Sigmoid colon (tissue), 7 donors: ENCODE results near the gene FKBP14. TPM values are rescaled to one million over a fixed set of nuclear protein-coding genes. Genes with fewer than 3 reads are reported as not detected.

ENCODE experiments used
- DNase-seq: peaks from one replicate; pipeline ENCODE4 v3.0.0-alpha.2; 2019
- H3K27ac ChIP-seq, 4 donors: fragments of 200-600 bp; sonication (generic); one replicate each; pipeline ENCODE4 v1.5.1; 2016 to 2019; ENCODE audit warnings: mild to moderate bottlenecking in 1 of 4
- H3K27me3 ChIP-seq, 3 donors: fragments of 200-600 bp; sonication (generic); one replicate each; pipeline ENCODE4 v1.5.1; 2019; ENCODE audit warnings: mild to moderate bottlenecking in 1 of 3
- H3K36me3 ChIP-seq, 4 donors: fragments of 200-600 bp; sonication (generic); one replicate each; pipeline ENCODE4 v1.5.1; 2016 to 2019
- H3K4me1 ChIP-seq, 4 donors: fragments of 200-600 bp; sonication (generic); one replicate each; pipeline ENCODE4 v1.5.1; 2017 to 2019
- H3K4me3 ChIP-seq, 4 donors: fragments of 200-600 bp; sonication (generic); one replicate each; pipeline ENCODE4 v1.5.1; 2017 to 2019; ENCODE audit warnings: mild to moderate bottlenecking in 2 of 4, moderate library complexity in 1 of 4
- H3K9me3 ChIP-seq, 4 donors: fragments of 200-600 bp in 3 of 4; sonication (generic) in 3 of 4; one replicate each; pipeline versions ENCODE4 v1.5.1 to v1.6.1; 2013 to 2019
- EP300 ChIP-seq, 4 donors: sonication (generic); formaldehyde crosslinking; IDR thresholded peaks; one replicate each; pipeline ENCODE4 v1.6.1; 2017; ENCODE audit warnings: antibody characterized with exemption in 4 of 4
- POLR2A ChIP-seq, 2 donors: fragments of 450-650 bp; IDR thresholded peaks; one replicate each; pipeline ENCODE4 v1.6.1; 2016; ENCODE audit warnings: antibody characterized with exemption in 2 of 2, mild to moderate bottlenecking in 2 of 2, moderate library complexity in 2 of 2
- POLR2AphosphoS5 ChIP-seq, 4 donors: sonication (generic); formaldehyde crosslinking; IDR thresholded peaks; one replicate each; pipeline ENCODE4 v1.6.1; 2017; ENCODE audit warnings: antibody characterized with exemption in 4 of 4
- WGBS, 2 donors: extraction: QIAGEN DNeasy Blood & Tissue Kit; methylation state at CpG; one replicate each; pipeline ENCODE4 v1.1.7; 2013; 5-methylcytosine and 5-hydroxymethylcytosine counted together
- intact Hi-C: fragments of 100-400 bp; cut with DNase I; formaldehyde crosslinking; loops from one replicate; pipeline ENCODE4 v1.15.1; 2023
- polyA plus RNA-seq, 3 donors: library from polyadenylated mRNA; stranded (reverse); fragments of 200-250 nt; gene quantifications; one replicate each; pipeline ENCODE4 v1.2.3, GENCODE V29; 2013
- total RNA-seq, 4 donors: library from RNA; depleted of rRNA; stranded (reverse); fragments of >200 nt; gene quantifications; one replicate each; pipeline ENCODE4 v1.1.0, GENCODE V29; 2016
- TF ChIP-seq, protein P1 (sequence below), 4 experiments: fragments of 450-650 bp in 3 of 4; fragments of 200-600 bp in 1 of 4; IDR thresholded peaks; one replicate each; pipeline ENCODE4 v1.5.1; 2016 to 2019; ENCODE audit warnings: antibody characterized with exemption in 4 of 4, mild to moderate bottlenecking in 3 of 4, moderate library complexity in 2 of 4
- donor health status: healthy with polysubstance abuse.
- donor health status: Bipolar disorder and iron deficiency.
- donor health status: healthy.

FKBP14 gene
- total and polyA plus RNA-seq, 7 donors: 1.8 to 11.4 (median 6.3) TPM

DNA sequence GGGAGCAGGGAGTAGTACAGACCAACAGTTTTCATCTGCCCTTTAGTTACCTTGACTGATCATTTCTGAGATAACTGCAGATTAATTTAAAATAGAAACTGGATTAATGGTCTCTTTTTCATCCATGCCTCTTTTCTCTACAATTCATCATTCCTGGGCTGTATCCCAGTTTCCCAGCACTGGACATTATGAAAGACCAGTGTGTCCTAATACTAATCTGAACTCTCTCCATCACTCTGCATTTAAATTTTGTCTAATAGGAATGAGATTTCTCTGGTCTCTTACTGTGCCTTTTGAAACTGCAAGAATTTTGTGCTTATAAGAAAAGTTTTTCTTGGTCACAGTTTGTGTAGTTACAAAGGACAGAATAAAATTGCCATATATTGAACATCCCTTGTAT is 14.4 kb upstream of the FKBP14 start:
- peaks cover 0 to 19% (median 0%) of the 10 kb centered on the region in 4 donors for H3K4me1 ChIP-seq
- H3K27ac ChIP-seq: peak overlapping the region in 1 of 4 donors; percentile 1
- no peaks in the 10 kb centered on the region for H3K9me3 ChIP-seq
- intact Hi-C loops: no loop called here
- no peak overlapping the region for H3K4me3 ChIP-seq
- no peaks in the 10 kb centered on the region for H3K27me3 ChIP-seq
- TF ChIP-seq EP300 (IDR thresholded peaks at IDR 0.05) (no peak), POLR2A (IDR thresholded peaks at IDR 0.05) (no peak), POLR2AphosphoS5 (IDR thresholded peaks at IDR 0.05) (no peak)
- TF ChIP-seq, protein P1, sequence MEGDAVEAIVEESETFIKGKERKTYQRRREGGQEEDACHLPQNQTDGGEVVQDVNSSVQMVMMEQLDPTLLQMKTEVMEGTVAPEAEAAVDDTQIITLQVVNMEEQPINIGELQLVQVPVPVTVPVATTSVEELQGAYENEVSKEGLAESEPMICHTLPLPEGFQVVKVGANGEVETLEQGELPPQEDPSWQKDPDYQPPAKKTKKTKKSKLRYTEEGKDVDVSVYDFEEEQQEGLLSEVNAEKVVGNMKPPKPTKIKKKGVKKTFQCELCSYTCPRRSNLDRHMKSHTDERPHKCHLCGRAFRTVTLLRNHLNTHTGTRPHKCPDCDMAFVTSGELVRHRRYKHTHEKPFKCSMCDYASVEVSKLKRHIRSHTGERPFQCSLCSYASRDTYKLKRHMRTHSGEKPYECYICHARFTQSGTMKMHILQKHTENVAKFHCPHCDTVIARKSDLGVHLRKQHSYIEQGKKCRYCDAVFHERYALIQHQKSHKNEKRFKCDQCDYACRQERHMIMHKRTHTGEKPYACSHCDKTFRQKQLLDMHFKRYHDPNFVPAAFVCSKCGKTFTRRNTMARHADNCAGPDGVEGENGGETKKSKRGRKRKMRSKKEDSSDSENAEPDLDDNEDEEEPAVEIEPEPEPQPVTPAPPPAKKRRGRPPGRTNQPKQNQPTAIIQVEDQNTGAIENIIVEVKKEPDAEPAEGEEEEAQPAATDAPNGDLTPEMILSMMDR (IDR thresholded peaks at IDR 0.05): no peak
- H3K36me3 ChIP-seq: peaks cover 0 to 8% (median 3%) of the 10 kb centered on the region in 4 donors
- no peak for DNase-seq

DNA sequence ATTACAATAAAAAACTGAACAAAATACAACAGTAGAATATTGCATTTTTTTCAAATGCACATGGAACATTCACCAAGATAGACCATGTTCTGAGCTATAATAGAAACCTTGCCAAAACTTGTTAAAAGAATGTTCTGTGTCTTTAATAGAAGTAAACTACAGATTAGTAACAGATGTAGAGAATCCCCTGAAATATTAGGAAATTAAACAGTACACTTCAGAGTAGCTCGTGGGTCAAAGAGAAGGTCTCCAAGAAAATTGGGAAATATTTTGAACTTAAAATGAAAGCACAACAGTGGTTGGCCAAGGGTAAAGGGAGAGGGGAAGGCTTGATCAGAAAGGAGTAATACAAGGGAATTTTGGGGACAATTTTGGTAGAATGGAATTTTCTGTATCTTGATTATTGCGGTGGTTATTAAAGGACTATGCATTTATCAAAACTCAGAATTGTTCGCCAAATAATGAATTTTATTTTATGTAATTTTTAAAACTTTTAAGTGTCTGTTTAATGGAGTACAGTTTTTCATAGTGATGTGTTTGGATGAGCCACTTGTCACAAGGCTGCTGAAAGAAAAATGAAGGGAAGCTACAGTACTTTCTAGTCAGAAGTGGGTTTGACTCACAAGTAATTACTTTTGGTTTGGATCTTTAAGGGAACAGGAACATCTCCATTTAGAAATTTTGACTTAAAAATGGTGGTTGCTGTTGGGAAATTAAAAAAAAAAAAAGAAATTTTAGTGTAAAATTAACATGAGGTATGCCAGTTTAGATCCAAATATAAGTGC is 11.9 kb upstream of the FKBP14 start:
- Histone ChIP-seq H3K36me3 (no peaks in the 10 kb centered on the region), H3K4me3 (no peak overlapping the region), H3K9me3 (no peaks in the 10 kb centered on the region), H3K27me3 (no peaks in the 10 kb centered on the region), H3K27ac (peak overlapping the region in 2 of 4 donors; percentile 8 to 21), H3K4me1 (peaks cover 0 to 19% (median 0%) of the 10 kb centered on the region in 4 donors)
- 84 to 91% methylated on average over 3 of the region's 3 CpGs for whole genome bisulfite sequencing, 2 donors
- peak in 2 of 4 donors; percentile 34 for TF ChIP-seq POLR2AphosphoS5 (IDR thresholded peaks at IDR 0.05)
- no peak for TF ChIP-seq EP300 (IDR thresholded peaks at IDR 0.05)
- DNase-seq: no peak
- intact Hi-C loops: no loop called here

DNA sequence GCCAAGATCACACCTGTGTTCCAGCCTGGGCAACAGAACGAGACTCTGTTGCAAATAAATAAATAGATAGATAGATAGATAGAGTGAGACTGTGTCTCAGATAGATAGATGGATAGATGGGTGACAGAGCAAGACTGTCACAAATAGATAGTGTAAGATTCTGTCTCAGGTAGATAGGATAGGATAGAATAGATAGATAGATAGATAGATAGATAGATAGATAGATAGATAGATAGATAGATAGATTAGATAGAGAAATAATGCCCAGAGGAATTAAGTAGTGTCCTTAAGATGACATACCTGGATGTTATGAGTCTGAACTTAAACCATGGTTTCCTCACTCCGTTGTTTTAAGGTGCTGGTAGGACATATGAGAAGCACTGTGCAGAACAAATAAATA is 9.7 kb upstream of the FKBP14 start:
- intact Hi-C loops: no loop called here
- TF ChIP-seq EP300 (IDR thresholded peaks at IDR 0.05) (no peak), POLR2A (IDR thresholded peaks at IDR 0.05) (no peak), POLR2AphosphoS5 (IDR thresholded peaks at IDR 0.05) (no peak)
- TF ChIP-seq, protein P1 (IDR thresholded peaks at IDR 0.05): no peak
- no peaks in the 10 kb centered on the region for H3K36me3 ChIP-seq
- DNase-seq: no peak
- H3K9me3 ChIP-seq: no peaks in the 10 kb centered on the region
- no peak overlapping the region for H3K4me3 ChIP-seq
- H3K4me1 ChIP-seq: peaks cover 0 to 30% (median 10%) of the 10 kb centered on the region in 4 donors
- no peak overlapping the region for H3K27ac ChIP-seq
- H3K27me3 ChIP-seq: no peaks in the 10 kb centered on the region
- 88 to 90% methylated on average over 2 of the region's 2 CpGs for WGBS, 2 donors

DNA sequence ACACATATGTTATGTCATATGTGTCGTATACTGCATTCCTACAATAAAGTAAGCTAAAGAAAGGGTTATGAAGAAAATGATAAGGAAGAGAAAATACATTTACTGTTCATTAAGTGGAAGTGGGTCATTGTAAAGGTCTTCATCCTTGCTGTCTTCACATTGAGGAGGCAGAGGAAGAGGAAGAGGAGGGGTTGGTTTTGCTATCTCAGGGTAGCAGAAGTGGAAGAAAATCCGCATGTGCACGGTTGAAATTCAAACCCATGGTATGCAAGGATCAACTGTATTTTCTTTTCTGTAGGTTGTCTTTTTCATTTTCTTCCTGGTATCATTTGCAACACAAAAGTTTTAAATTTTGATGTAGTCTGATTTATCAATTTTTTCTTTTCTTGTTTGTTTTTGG is 8.0 kb upstream of the FKBP14 start:
- Histone ChIP-seq H3K4me1 (peaks cover 0 to 30% (median 20%) of the 10 kb centered on the region in 4 donors), H3K9me3 (no peaks in the 10 kb centered on the region), H3K27me3 (no peaks in the 10 kb centered on the region), H3K4me3 (no peak overlapping the region), H3K27ac (no peak overlapping the region), H3K36me3 (no peaks in the 10 kb centered on the region)
- DNase-seq: no peak
- TF ChIP-seq POLR2AphosphoS5 (IDR thresholded peaks at IDR 0.05) (no peak), EP300 (IDR thresholded peaks at IDR 0.05) (no peak), POLR2A (IDR thresholded peaks at IDR 0.05) (no peak)
- TF ChIP-seq, protein P1 (IDR thresholded peaks at IDR 0.05): no peak
- intact Hi-C loops: no loop called here
- 90 to 96% methylated on average over 3 of the region's 3 CpGs for WGBS, 2 donors

DNA sequence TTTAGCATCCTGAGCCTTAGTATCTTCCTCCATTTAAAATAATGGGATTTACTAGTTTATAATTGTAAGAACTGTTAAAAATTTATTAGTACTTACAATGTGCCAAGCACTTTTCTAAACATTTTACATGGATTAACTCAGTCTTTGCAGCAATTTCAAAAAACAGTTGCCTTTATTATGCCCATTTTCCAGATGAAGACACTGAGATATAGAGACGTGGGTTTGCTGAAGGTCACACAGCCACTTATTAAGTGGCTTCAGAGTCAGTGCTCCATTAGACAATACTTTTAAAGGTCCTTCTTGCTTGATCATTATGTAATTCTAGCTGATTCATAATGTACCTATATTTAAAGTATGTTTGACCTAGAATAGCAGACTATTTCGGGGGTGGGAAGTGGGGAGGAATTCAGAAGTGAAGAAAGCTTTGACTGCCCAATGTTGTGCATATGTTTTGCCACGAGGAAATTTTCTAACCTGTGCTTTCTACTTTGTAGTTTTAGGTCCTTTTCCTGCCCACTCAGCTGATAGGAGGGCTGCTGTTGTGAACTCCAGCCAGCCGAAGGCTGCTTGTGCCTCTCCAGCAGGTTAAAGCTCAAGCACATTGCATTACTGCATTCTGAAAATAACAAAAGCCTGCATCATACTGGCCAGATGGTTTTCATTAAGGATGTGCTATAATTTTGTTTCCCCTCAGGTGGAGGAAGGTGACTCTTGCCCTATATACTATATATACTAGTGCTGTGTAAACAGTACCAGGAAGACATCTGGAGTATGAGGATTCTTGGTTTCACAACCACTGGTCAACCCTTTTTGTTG is 6.0 kb upstream of the FKBP14 start:
- intact Hi-C loops: no loop called here
- WGBS, 2 donors: 52 to 63% methylated on average over 4 of the region's 4 CpGs
- H3K9me3 ChIP-seq: no peaks in the 10 kb centered on the region

More for the DNA sequence above, 6.0 kb upstream of the FKBP14 start:
- Histone ChIP-seq H3K27me3 (no peaks in the 10 kb centered on the region), H3K4me1 (peaks cover 3 to 32% (median 26%) of the 10 kb centered on the region in 4 donors), H3K27ac (no peak overlapping the region), H3K4me3 (no peak overlapping the region), H3K36me3 (no peaks in the 10 kb centered on the region)
- no peak for TF ChIP-seq POLR2AphosphoS5 (IDR thresholded peaks at IDR 0.05)
- TF ChIP-seq POLR2A (IDR thresholded peaks at IDR 0.05): no peak
- TF ChIP-seq, protein P1 (IDR thresholded peaks at IDR 0.05): no peak
- TF ChIP-seq EP300 (IDR thresholded peaks at IDR 0.05): no peak
- no peak for DNase-seq
